Measurements from ENCODE around the gene SYNE4.
A peak's percentile ranks its signal among the peaks of the same experiment; 100 is the strongest.
"Not testable (repeated sequence)": the region's sequence is repeated elsewhere in the genome, so short reads cannot be mapped to it uniquely, and the experiment has no call there.

The SYNE4 gene

DNA sequence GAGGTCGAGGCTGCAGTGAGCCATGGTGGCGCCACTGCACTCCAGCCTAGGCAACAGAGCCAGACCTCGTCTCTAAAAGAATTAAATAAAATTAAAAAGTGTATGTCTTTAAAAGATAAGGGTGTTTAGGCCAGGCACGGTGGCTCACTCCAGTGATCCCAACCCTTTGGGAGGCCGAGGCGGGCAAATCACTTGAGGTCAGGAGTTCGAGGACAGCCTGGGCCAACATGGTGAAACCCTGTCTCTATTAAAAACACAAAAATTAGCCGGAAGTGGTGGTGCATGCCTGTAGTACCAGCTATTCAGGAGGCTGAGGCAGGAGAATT is 21.1 kb downstream of the SYNE4 start:
- DNase-seq = no peak

DNA sequence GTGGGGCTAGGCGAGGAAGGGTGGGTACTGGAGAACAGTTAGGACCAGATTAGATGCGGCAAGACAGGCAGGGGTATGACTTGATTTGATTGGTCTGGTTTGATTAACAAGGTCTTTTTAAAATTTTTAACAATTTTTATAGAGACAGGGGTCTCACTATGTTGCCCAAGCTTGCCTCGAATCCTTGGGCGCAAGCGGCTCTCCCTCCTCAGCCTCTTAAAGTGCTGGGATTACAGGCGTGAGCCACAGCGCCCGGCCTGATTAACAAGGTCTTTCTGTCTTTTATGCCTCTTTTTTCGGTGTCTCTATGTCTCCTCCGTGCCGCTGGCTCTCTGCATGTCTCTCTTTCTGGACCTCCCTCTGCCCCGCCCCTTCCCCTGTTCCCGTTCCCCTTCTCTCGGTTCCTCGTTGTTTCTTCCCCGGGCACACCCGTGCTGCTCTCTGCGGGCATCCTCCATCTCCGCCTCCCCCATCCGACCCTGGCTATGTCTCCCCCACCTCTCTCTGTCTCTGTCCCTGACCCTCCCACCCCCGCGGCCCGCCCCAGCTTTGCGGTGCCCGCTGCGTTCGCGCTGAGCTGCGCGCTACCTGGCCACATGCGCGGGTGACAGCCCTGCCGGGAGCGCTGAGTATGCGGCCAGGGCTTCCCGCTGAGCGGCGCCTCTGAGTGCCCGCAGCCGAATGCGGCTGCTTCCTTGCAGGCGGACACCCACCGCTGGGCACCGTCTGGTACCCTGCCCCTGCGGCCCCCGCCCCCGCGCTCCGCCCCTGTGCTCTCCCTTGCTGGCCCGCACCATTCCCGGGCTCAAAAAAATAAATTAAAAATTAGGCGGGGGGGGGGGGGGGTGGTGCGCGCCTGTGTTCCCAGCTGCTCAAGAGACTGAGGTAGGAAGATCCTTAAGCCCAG is 21.7 kb downstream of the SYNE4 start:
- DNase-seq = peak; percentile 19

DNA sequence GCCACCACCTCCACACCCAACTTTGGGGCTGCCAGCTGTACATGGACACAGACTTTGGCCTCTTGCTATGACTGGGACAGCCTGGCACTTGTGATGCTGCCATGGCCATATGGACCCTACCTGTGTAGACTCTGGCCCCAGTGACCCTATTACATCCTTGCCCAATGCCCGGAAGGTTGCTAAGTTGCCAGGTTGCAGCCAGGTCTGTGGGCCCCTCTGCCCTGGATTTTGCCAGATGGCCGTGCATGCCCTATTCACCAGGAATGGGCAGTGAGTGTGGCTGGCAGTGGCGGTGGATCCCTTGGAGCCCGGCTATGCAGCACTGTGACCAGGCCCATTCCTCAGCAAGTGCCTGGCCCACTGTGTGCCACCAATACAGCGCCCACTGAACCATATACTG is 22.5 kb downstream of the SYNE4 start:
- no peak for DNase-seq

GRCh38 chr19:35983177-35983576 is 25.4 kb downstream of the SYNE4 start:
- DNase-seq = no peak

- not testable (repeated sequence) for DNase-seq
Measured at GRCh38 chr19:35980997-35981396, 27.6 kb downstream of the SYNE4 start.

DNA sequence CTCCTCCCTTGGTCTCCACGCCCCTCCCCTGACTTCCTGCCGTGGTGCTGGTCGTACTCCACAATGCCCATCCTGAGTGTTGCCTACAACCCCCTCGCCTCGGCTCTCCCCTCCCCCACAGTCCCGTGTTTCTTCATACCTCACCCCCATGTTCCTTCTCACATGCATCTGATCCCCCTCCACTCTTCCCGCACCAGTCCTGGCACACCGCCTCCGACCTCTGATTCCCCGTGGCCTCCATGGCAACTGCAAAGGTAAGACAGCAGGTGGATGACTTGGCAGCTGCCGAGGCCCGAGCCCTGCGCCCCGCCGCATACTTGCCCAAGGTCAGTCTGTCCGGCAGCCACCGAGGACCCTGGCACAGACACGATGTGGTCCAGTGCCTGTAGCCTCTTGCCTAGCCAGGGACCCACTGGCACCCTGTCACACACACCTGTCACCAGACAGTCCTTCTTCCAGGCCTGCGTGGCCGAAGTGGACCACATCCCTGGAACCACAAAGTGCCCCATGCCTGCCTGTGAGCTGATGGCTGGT is 29.7 kb downstream of the SYNE4 start:
- DNase-seq = no peak

- DNase-seq = no peak
Measured at GRCh38 chr19:35978271-35978670, 30.3 kb downstream of the SYNE4 start.

DNA sequence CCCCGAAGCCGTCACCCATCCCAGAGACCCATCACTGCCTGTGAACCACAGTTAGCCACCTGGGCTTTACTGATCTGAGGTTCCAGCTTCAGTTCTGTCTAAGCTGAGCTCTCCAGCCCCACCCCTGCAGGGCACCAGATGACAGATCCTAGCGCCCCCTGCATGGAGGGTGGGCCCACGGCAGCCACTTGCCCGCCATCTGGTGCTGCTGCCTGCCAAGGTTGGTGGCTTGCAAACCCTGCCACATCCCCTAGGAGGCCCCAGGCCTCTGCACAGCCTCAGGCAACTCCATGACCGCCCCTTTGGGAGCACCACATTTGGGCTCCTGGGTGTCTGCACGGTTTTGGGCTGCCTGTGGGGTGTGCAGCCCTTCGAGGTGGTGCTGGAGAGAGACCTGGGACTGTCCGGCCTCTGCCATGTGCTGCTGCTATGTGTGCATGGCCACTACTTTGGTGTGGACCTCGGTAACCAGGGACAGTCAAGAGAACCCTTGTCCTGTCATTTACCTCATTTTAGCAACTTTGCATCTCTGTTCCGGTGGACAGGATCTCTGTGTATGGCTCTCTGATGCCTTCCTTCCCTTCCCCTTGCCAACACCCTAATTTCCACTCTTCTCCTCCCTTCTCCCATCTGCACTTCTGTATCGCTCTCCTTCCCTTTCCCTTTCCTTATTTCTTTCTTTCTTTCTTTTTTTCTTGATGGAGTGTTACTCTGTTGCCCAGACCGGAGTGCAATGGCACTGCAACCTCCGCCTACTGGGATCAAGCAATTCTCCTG is 31.0 kb downstream of the SYNE4 start:
- no peak for DNase-seq

DNA sequence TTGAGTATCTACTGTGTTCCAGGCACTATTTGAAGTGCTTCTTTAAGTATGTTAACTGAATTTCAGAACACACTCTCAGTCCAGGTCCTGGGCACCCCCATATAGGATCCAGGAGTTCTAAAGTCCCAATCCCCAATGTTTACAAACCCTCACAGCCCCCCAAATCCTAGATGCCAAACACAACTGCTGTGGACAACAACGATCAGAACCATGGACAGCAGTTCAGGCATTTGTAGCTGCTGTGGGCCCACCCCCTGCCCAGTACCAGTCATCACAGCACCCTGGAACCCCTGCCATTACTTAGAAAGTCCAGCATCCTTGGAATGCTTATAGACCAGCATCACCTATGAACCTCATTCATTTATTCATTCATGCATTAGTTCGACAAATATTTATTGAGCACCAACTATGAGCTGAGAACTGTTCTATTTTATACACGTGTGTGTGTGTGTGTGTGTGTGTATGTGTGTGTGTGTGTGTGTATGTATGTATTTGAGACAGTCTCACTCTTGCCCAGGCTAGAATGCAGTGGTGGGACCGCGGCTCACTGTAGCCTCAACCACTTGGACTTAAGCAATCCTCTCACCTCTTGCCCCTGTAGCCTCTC is 32.9 kb downstream of the SYNE4 start:
- DNase-seq = no peak

GRCh38 chr19:35973487-35973886 is 35.1 kb downstream of the SYNE4 start:
- no peak for DNase-seq

GRCh38 chr19:35966771-35967170 is 41.8 kb downstream of the SYNE4 start:
- no peak for DNase-seq

DNA sequence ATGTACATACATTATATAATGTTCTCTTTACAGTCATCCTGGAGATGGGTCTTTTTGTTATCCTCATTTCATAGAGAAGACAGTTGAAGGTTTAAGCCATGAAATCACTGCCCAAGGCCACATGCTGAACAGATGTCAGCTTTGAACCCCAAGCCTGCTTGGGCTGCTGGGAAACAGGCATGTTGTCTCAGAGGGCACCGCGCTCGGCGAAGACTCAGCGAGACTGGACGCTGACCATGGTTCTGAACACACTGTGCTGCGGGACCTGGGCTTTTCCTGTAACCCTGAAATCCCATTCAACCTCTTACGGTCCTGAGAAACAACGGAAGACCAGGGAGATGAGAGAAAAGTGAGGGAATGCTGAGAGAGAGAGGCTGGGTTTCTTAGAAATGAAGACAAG is 45.1 kb downstream of the SYNE4 start:
- peak; percentile 36 for DNase-seq

GRCh38 chr19:35960432-35960972 is 48.1 kb downstream of the SYNE4 start:
- DNase-seq = no peak

DNA sequence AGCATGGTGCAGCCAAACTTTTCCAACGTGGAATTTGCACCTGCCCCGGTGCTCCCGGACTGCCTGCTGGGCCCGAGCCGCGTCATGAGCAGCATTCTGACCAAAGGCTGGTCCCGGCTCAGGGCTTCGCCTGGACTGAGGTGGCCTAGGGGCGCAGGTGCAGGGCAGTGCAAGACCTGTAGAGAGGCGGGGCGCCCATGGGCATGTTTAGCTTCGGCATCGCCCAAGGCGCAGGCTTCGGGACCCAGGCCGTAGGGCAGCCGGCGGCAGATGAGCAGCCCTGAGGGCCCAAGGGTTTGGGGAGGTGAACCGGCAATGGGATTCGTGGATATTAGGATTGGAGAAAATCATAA is 48.7 kb downstream of the SYNE4 start:
- no peak for DNase-seq

DNA sequence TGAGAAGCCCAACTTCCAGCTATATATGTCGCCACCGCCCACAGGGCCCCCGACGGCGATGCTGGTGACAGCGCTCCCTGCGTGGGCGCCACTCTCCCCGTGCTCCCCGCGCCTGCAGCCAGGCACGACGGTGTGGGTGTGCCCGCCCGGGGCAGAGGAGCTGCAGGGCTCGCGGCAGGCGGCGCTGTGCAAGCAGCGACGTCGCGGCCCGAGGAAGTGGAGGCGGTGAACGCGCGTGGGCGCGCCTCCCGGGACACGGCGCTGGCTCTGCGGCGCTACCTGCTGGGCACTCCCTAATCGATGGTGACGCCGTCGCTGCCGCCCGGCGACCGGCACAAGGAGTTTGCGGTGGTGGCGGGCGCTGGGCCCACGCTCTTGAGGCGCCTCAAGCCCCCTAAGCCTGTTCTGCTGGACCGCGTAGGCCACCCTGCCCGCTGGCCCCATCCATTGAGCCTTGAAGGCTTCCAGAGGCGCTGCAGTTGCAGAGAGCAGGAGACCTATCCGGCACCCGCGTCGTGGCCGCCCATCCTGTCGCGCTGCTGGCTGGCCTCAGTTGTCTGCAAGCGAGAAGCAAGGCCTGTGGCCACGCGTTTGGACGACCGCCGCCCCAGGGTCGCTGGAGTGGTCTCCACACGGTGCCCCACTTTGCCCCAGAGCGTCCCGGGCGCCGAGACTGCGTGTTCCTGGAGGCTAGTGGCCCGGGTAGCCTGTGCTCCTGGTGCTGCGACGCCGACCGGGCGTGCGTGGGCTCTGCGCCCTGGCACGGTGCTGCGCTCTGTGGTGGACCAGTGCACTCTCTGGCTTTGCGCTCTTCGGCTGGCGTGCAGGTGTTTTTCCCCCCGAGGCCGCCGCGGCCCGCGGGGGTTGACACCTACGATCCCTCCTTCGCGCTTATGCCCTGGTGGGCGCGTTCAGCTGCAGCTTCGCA is 49.3 kb downstream of the SYNE4 start:
- peak; percentile 80 for DNase-seq

DNA sequence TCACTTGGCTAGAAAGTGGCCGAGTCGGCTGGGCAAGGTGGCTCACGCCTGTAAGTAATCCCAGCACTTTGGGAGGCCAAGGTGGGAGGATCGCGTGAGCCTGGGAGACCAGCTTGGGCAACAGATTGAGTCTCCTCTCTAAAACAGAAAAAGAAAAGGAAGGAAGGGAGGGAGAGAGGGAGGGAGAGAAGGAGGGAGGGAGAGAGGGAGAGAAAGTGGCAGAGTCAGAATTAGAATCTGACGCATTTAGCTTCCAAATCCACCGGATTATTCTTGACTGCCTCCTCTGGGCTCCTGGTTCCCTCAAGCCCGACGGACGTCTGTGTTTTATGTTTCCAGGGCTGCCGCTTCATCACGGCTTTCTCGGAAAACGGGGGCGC is 50.0 kb downstream of the SYNE4 start:
- DNase-seq = no peak

GRCh38 chr19:35957411-35957810 is 51.2 kb downstream of the SYNE4 start:
- not testable (repeated sequence) for DNase-seq

- DNase-seq = no peak
Measured at GRCh38 chr19:35955881-35956634, 52.6 kb downstream of the SYNE4 start.

All from stimulated activated CD4-positive, alpha-beta T cell treated with anti-CD3 and anti-CD28 coated beads, Interleukin-4, amount 100 ng/mL, for 1 hour (primary cell).